Lung (tissue), 12 donors: ENCODE measurements around the gene FAM180B. TPM values are rescaled to one million over a fixed set of nuclear protein-coding genes. Genes with fewer than 3 reads are reported as not detected.

ENCODE experiments used
- ATAC-seq: fragments of 200-7000 bp; cut with Tn5 transposase; one replicate; pipeline ENCODE4 v1.9.1; 2020; ENCODE audit warnings: moderate number of reproducible peaks; ENCODE audit not compliant: insufficient read depth, low FRiP score
- DNase-seq, 3 donors: peaks; one replicate each; pipeline ENCODE4 v3.0.0-alpha.2; 2013 to 2017
- H3K27ac ChIP-seq, 2 donors: one replicate each; pipeline ENCODE4 v1.5.1; 2013; ENCODE audit warnings: mild to moderate bottlenecking in 2 of 2, moderate library complexity in 2 of 2, control low read depth in 1 of 2, inconsistent platforms in 1 of 2, low read depth in 1 of 2, low read length in 1 of 2
- H3K27me3 ChIP-seq, 3 donors: one replicate each; pipeline ENCODE4 v1.5.1; 2013; ENCODE audit warnings: low read length in 2 of 3; ENCODE audit not compliant: control insufficient read depth in 3 of 3, insufficient read depth in 3 of 3
- H3K36me3 ChIP-seq, 4 donors: one replicate each; pipeline ENCODE4 v1.5.1; 2013; ENCODE audit warnings: low read length in 4 of 4, mild to moderate bottlenecking in 1 of 4, moderate library complexity in 1 of 4; ENCODE audit not compliant: control insufficient read depth in 4 of 4, insufficient read depth in 4 of 4
- H3K4me1 ChIP-seq, 5 donors: one replicate each; pipeline ENCODE4 v1.5.1; 2013; ENCODE audit warnings: low read length in 5 of 5, mild to moderate bottlenecking in 2 of 5, moderate library complexity in 1 of 5; ENCODE audit not compliant: control insufficient read depth in 5 of 5, insufficient read depth in 5 of 5
- H3K4me3 ChIP-seq: one replicate; pipeline ENCODE4 v1.5.1; 2013; ENCODE audit warnings: mild to moderate bottlenecking, control low read depth, moderate library complexity
- H3K9ac ChIP-seq, 2 donors: one replicate each; pipeline ENCODE4 v1.5.1; 2013; ENCODE audit warnings: low read length in 2 of 2, control low read depth in 1 of 2; ENCODE audit not compliant: insufficient read depth in 1 of 2
- H3K9me3 ChIP-seq, 4 donors: one replicate each; pipeline ENCODE4 v1.5.1; 2013; ENCODE audit warnings: low read length in 3 of 4, mild to moderate bottlenecking in 1 of 4, moderate library complexity in 1 of 4; ENCODE audit not compliant: control insufficient read depth in 4 of 4, insufficient read depth in 3 of 4
- CTCF ChIP-seq: IDR thresholded peaks from 2 replicates; pipeline ENCODE4 v1.5.1; 2012; ENCODE audit warnings: mild to moderate bottlenecking; ENCODE audit errors: control extremely low read depth, extremely low read depth
- WGBS, 2 donors: extraction: QIAGEN DNeasy Blood & Tissue Kit; methylation state at CpG; one replicate each; pipeline ENCODE4 v1.1.7; 2013; 5-methylcytosine and 5-hydroxymethylcytosine counted together
- polyA plus RNA-seq, 2 donors: library from polyadenylated mRNA; stranded (reverse); fragments of 200-250 nt; gene quantifications; one replicate each; pipeline ENCODE4 v1.2.1, GENCODE V29; 2013
- total RNA-seq, 2 donors: library from RNA; depleted of rRNA in 1 of 2; stranded (reverse); fragments of >200 nt in 1 of 2; gene quantifications; one replicate each; pipeline ENCODE4 v1.2.1, GENCODE V29; 2014 to 2021
- donor health status: control.
- donor health status: control.
- donor health status: Bipolar disorder and iron deficiency.
- donor health status: healthy.
- donor health status: DM: yes; HTN: yes; CAD: no.

FAM180B gene
- total and polyA plus RNA-seq, 4 donors = 0.05 to 0.34 (median 0.10) TPM; not detected in 1

GRCh38 chr11:47595029-47595428 is 8.6 kb downstream of the FAM180B start:
- no peaks in the 10 kb centered on the region for H3K36me3 ChIP-seq
- H3K9me3 ChIP-seq = peaks cover 0 to 2% (median 0%) of the 10 kb centered on the region in 4 donors
- no peak for TF ChIP-seq CTCF
- no peak overlapping the region for H3K4me3 ChIP-seq
- peaks cover 0 to 23% (median 12%) of the 10 kb centered on the region in 3 donors for H3K27me3 ChIP-seq
- 59 to 70% methylated on average over 7 of the region's 7 CpGs for WGBS, 2 donors
- no peak for ATAC-seq
- no peak overlapping the region for H3K27ac ChIP-seq
- DNase-seq = no peak
- H3K9ac ChIP-seq = no peak overlapping the region
- peaks cover 0 to 15% (median 5%) of the 10 kb centered on the region in 5 donors for H3K4me1 ChIP-seq

- no peak overlapping the region for H3K4me3 ChIP-seq
- ATAC-seq (no peak), DNase-seq (no peak)
- H3K27me3 ChIP-seq = peaks cover 0 to 23% (median 12%) of the 10 kb centered on the region in 3 donors
- TF ChIP-seq CTCF = no peak
- no peak overlapping the region for H3K9ac ChIP-seq
- no peak overlapping the region for H3K27ac ChIP-seq
- peaks cover 0 to 2% (median 0%) of the 10 kb centered on the region in 4 donors for H3K9me3 ChIP-seq
- WGBS, 2 donors = 95 to 100% methylated on average over 1 of the region's 1 CpG
- H3K4me1 ChIP-seq = peaks cover 0 to 15% (median 5%) of the 10 kb centered on the region in 5 donors
- H3K36me3 ChIP-seq = no peaks in the 10 kb centered on the region
Observed at GRCh38 chr11:47595967-47596366, 9.5 kb downstream of the FAM180B start.

- peaks cover 0 to 3% (median 0%) of the 10 kb centered on the region in 3 donors for H3K27me3 ChIP-seq
- H3K27ac ChIP-seq = no peak overlapping the region
- no peak for TF ChIP-seq CTCF
- DNase-seq = no peak
- 73 to 79% methylated on average over 4 of the region's 4 CpGs for WGBS, 2 donors
- H3K36me3 ChIP-seq = no peaks in the 10 kb centered on the region
- H3K9ac ChIP-seq = no peak overlapping the region
- H3K4me1 ChIP-seq = no peaks in the 10 kb centered on the region
- no peak for ATAC-seq
- H3K9me3 ChIP-seq = no peaks in the 10 kb centered on the region
- no peak overlapping the region for H3K4me3 ChIP-seq
Observed at GRCh38 chr11:47599902-47600301, 13.4 kb downstream of the FAM180B start.

- WGBS, 2 donors = 92 to 97% methylated on average over 4 of the region's 4 CpGs
- Histone ChIP-seq H3K27ac (no peak overlapping the region), H3K36me3 (peaks cover 0 to 2% (median 0%) of the 10 kb centered on the region in 4 donors), H3K9me3 (no peaks in the 10 kb centered on the region), H3K4me3 (no peak overlapping the region), H3K4me1 (peaks cover 0 to 12% (median 0%) of the 10 kb centered on the region in 5 donors), H3K27me3 (peaks cover 0 to 4% (median 0%) of the 10 kb centered on the region in 3 donors), H3K9ac (no peak overlapping the region)
- no peak for ATAC-seq
- DNase-seq = no peak
- no peak for TF ChIP-seq CTCF
Observed at GRCh38 chr11:47603295-47603694, 16.8 kb downstream of the FAM180B start.
